Uterus (tissue), 2 donors: ENCODE measurements around the gene SSTR3.

Experiments
- CTCF ChIP-seq, 4 experiments: fragments of 200-600 bp in 2 of 4; fragments of 450-650 bp in 2 of 4; sonication (generic) in 2 of 4; IDR thresholded peaks; one replicate each; pipeline ENCODE4 v1.5.1; 2016 to 2019; ENCODE audit warnings: antibody characterized with exemption in 4 of 4, mild to moderate bottlenecking in 2 of 4, moderate library complexity in 1 of 4
- POLR2A ChIP-seq, 2 donors: fragments of 450-650 bp; IDR thresholded peaks; one replicate each; pipeline ENCODE4 v1.6.1; 2016; ENCODE audit warnings: antibody characterized with exemption in 2 of 2, mild to moderate bottlenecking in 1 of 2, moderate library complexity in 1 of 2

DNA sequence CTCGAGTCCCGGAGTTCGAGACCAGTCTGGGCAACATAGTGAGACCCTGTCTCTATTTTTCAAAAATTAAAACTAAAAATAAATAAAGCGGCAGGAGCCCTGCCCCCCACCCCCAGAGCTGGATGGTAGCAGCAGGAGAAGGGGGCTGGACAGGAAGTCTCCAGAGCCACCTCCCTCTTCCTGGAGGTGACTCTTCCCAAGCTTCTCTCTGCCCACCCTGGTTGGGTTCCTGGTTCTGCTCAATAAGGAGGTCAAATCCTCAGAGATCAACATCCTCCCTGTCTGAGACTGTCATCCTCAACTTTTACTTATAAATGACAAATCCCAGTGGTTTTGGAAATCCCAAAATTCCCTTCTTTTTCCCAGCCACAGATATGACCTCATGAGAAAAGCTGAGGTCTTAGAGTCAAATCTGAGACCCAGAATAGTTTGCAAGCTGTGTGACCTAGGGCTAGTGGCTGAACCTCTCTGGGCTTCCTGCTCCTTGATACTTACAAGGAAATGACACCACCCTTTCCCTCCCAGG lies 25.2 kb downstream of the SSTR3 start:
- TF ChIP-seq CTCF (IDR thresholded peaks at IDR 0.05) (no peak), POLR2A (IDR thresholded peaks at IDR 0.05) (no peak)
